ENCODE measurements around the gene RBFOX1.

RBFOX1 gene

DNA sequence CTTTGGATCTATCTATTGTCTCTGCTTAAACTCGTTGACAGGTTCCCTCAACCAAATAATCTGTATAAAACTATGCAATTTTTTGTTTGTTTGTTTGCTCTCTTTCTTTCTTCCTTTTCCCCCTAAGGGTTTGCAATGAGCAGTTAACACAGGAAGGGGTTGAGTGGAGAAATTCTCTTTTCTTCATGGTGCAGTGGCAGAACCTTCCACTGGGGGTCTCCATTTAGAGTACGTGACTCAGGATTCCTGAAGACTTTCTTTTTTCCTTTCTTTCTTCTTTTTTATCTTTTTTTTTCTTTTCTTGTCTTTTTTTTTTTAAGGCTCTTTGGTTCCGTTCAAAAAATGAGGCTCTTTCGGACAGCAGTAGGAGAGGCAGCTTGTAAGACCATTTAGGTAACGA lies 19.5 kb upstream of the RBFOX1 start:
- no peak for ATAC-seq (ENCODE audit: low read depth)
- no peak overlapping the region for H3K4me3 ChIP-seq (ENCODE audit: severe bottlenecking)
- H3K36me3 ChIP-seq (ENCODE audit: low read depth), result no peaks in the 10 kb centered on the region
- peak; percentile 41 for TF ChIP-seq CTCF (IDR thresholded peaks at IDR 0.05; ENCODE audit: poor library complexity, severe bottlenecking)
- no peaks in the 10 kb centered on the region for H3K4me1 ChIP-seq (ENCODE audit: insufficient read depth, poor library complexity, severe bottlenecking)
- H3K27ac ChIP-seq (ENCODE audit: poor library complexity, severe bottlenecking), result no peak overlapping the region
- no peaks in the 10 kb centered on the region for H3K27me3 ChIP-seq (ENCODE audit: insufficient read depth, poor library complexity, severe bottlenecking)
- H3K9me3 ChIP-seq (ENCODE audit: severe bottlenecking), result no peaks in the 10 kb centered on the region
- DNase-seq (ENCODE audit: low spot score), result no peak

GRCh38 chr16:7314163-7314562 lies 18.5 kb upstream of the RBFOX1 start:
- Histone ChIP-seq H3K4me3 (ENCODE audit: severe bottlenecking) (no peak overlapping the region), H3K4me1 (ENCODE audit: insufficient read depth, poor library complexity, severe bottlenecking) (no peaks in the 10 kb centered on the region), H3K27ac (ENCODE audit: poor library complexity, severe bottlenecking) (no peak overlapping the region), H3K9me3 (ENCODE audit: severe bottlenecking) (no peaks in the 10 kb centered on the region), H3K27me3 (ENCODE audit: insufficient read depth, poor library complexity, severe bottlenecking) (no peaks in the 10 kb centered on the region), H3K36me3 (ENCODE audit: low read depth) (no peaks in the 10 kb centered on the region)
- no peak for DNase-seq (ENCODE audit: low spot score)
- no peak for TF ChIP-seq CTCF (IDR thresholded peaks at IDR 0.05; ENCODE audit: poor library complexity, severe bottlenecking)
- ATAC-seq (ENCODE audit: low read depth), result no peak

- Histone ChIP-seq H3K27me3 (ENCODE audit: insufficient read depth, poor library complexity, severe bottlenecking) (no peaks in the 10 kb centered on the region), H3K9me3 (ENCODE audit: severe bottlenecking) (no peaks in the 10 kb centered on the region), H3K4me3 (ENCODE audit: severe bottlenecking) (no peak overlapping the region), H3K36me3 (ENCODE audit: low read depth) (no peaks in the 10 kb centered on the region), H3K27ac (ENCODE audit: poor library complexity, severe bottlenecking) (no peak overlapping the region), H3K4me1 (ENCODE audit: insufficient read depth, poor library complexity, severe bottlenecking) (no peaks in the 10 kb centered on the region)
- DNase-seq (ENCODE audit: low spot score), result no peak
- ATAC-seq (ENCODE audit: low read depth), result no peak
- TF ChIP-seq CTCF (IDR thresholded peaks at IDR 0.05; ENCODE audit: poor library complexity, severe bottlenecking), result no peak
These were observed 16.8 kb upstream of the RBFOX1 start for GRCh38 chr16:7315813-7316212.

GRCh38 chr16:7316281-7316888 lies 16.3 kb upstream of the RBFOX1 start:
- no peak for TF ChIP-seq CTCF (IDR thresholded peaks at IDR 0.05; ENCODE audit: poor library complexity, severe bottlenecking)
- no peak overlapping the region for H3K27ac ChIP-seq (ENCODE audit: poor library complexity, severe bottlenecking)
- no peak for ATAC-seq (ENCODE audit: low read depth)
- H3K9me3 ChIP-seq (ENCODE audit: severe bottlenecking), result no peaks in the 10 kb centered on the region
- H3K4me1 ChIP-seq (ENCODE audit: insufficient read depth, poor library complexity, severe bottlenecking), result no peaks in the 10 kb centered on the region
- H3K27me3 ChIP-seq (ENCODE audit: insufficient read depth, poor library complexity, severe bottlenecking), result no peaks in the 10 kb centered on the region
- H3K36me3 ChIP-seq (ENCODE audit: low read depth), result no peaks in the 10 kb centered on the region
- no peak for DNase-seq (ENCODE audit: low spot score)
- no peak overlapping the region for H3K4me3 ChIP-seq (ENCODE audit: severe bottlenecking)

- Histone ChIP-seq H3K9me3 (ENCODE audit: severe bottlenecking) (no peaks in the 10 kb centered on the region), H3K27me3 (ENCODE audit: insufficient read depth, poor library complexity, severe bottlenecking) (no peaks in the 10 kb centered on the region), H3K36me3 (ENCODE audit: low read depth) (no peaks in the 10 kb centered on the region), H3K4me1 (ENCODE audit: insufficient read depth, poor library complexity, severe bottlenecking) (no peaks in the 10 kb centered on the region), H3K27ac (ENCODE audit: poor library complexity, severe bottlenecking) (no peak overlapping the region), H3K4me3 (ENCODE audit: severe bottlenecking) (no peak overlapping the region)
- no peak for DNase-seq (ENCODE audit: low spot score)
- no peak for TF ChIP-seq CTCF (IDR thresholded peaks at IDR 0.05; ENCODE audit: poor library complexity, severe bottlenecking)
- no peak for ATAC-seq (ENCODE audit: low read depth)
These were observed 14.7 kb upstream of the RBFOX1 start for GRCh38 chr16:7317982-7318381.

Data from RWPE2 (cell line).